ENCODE measurements around the gene CNTROB.

DNA sequence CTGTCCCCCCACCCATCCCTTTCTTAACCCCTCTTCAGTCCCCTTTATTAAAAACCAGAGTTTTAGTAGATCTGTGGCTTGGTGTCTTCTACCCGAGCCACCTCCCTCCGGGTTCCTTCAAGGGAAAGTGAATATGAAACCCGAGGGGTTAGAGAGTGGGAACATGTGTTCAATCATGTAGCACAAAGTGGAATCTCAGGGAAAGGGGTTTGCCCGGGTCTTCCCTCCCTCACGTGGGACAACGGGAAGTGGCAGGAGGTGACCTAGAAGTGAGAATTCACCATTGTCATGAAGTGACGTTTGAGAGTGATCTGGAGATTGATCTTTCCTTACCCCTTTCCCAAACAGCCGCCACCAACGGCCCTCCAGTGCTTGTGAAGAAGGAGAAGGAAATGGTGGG, 20.9 kb upstream of the CNTROB start:
- TF ChIP-seq, protein P1, sequence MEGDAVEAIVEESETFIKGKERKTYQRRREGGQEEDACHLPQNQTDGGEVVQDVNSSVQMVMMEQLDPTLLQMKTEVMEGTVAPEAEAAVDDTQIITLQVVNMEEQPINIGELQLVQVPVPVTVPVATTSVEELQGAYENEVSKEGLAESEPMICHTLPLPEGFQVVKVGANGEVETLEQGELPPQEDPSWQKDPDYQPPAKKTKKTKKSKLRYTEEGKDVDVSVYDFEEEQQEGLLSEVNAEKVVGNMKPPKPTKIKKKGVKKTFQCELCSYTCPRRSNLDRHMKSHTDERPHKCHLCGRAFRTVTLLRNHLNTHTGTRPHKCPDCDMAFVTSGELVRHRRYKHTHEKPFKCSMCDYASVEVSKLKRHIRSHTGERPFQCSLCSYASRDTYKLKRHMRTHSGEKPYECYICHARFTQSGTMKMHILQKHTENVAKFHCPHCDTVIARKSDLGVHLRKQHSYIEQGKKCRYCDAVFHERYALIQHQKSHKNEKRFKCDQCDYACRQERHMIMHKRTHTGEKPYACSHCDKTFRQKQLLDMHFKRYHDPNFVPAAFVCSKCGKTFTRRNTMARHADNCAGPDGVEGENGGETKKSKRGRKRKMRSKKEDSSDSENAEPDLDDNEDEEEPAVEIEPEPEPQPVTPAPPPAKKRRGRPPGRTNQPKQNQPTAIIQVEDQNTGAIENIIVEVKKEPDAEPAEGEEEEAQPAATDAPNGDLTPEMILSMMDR (IDR thresholded peaks at IDR 0.05; ENCODE audit: low read depth, low read length, poor library complexity, severe bottlenecking) = no peak
- no peak for TF ChIP-seq EZH2phosphoT487 (IDR thresholded peaks at IDR 0.05; ENCODE audit: borderline replicate concordance, low read length)

All from DOHH2 (cell line).